Osteocyte (in vitro differentiated cells): ENCODE measurements around the gene PLA2G2F. TPM values are rescaled to one million over a fixed set of nuclear protein-coding genes. Genes with fewer than 3 reads are reported as not detected.

Source experiments
- DNase-seq: peaks from one replicate; pipeline ENCODE4 v3.0.0; 2021; ENCODE audit warnings: mixed read lengths; ENCODE audit not compliant: unreplicated experiment; ENCODE audit errors: extremely low spot score
- H3K27ac Mint-ChIP-seq: one replicate; pipeline ENCODE4 v1.8.0; 2021; ENCODE audit warnings: mild to moderate bottlenecking, mixed read lengths; ENCODE audit not compliant: unreplicated experiment
- H3K27me3 Mint-ChIP-seq: one replicate; pipeline ENCODE4 v1.8.0; 2021; ENCODE audit warnings: mixed read lengths; ENCODE audit not compliant: unreplicated experiment
- H3K36me3 Mint-ChIP-seq: one replicate; pipeline ENCODE4 v1.8.0; 2021; ENCODE audit warnings: mixed read lengths; ENCODE audit not compliant: unreplicated experiment
- H3K4me1 Mint-ChIP-seq: one replicate; pipeline ENCODE4 v1.8.0; 2021; ENCODE audit warnings: mixed read lengths; ENCODE audit not compliant: unreplicated experiment
- H3K4me3 Mint-ChIP-seq: one replicate; pipeline ENCODE4 v1.8.0; 2021; ENCODE audit warnings: mild to moderate bottlenecking, moderate library complexity, mixed read lengths; ENCODE audit not compliant: unreplicated experiment
- H3K9me3 Mint-ChIP-seq: one replicate; pipeline ENCODE4 v1.8.0; 2021; ENCODE audit warnings: mixed read lengths; ENCODE audit not compliant: unreplicated experiment
- CTCF ChIP-seq: fragments of 200-600 bp; sonication (generic); IDR thresholded peaks from 2 replicates; pipeline ENCODE4 v1.5.0; 2021; ENCODE audit warnings: antibody characterized with exemption, mild to moderate bottlenecking, moderate library complexity
- total RNA-seq: library from RNA; stranded (reverse); gene quantifications from 2 replicates; pipeline ENCODE4 v1.2.1, GENCODE V29; 2021

The PLA2G2F gene
- total RNA-seq, 1 donor from 2014 or later, result not detected

GRCh38 chr1:20184481-20184900 lies 45.4 kb downstream of the PLA2G2F start:
- H3K9me3 Mint-ChIP-seq, result no peaks in the 10 kb centered on the region
- no peaks in the 10 kb centered on the region for H3K36me3 Mint-ChIP-seq
- no peak for TF ChIP-seq CTCF
- no peaks in the 10 kb centered on the region for H3K4me1 Mint-ChIP-seq
- DNase-seq, result no peak
- no peak overlapping the region for H3K27ac Mint-ChIP-seq
- peaks cover 50% of the 10 kb centered on the region for H3K27me3 Mint-ChIP-seq
- no peak overlapping the region for H3K4me3 Mint-ChIP-seq

- no peak for DNase-seq
- H3K9me3 Mint-ChIP-seq, result no peaks in the 10 kb centered on the region
- H3K27me3 Mint-ChIP-seq, result peaks cover 52% of the 10 kb centered on the region
- H3K4me3 Mint-ChIP-seq, result no peak overlapping the region
- no peaks in the 10 kb centered on the region for H3K36me3 Mint-ChIP-seq
- H3K27ac Mint-ChIP-seq, result no peak overlapping the region
- H3K4me1 Mint-ChIP-seq, result no peaks in the 10 kb centered on the region
- TF ChIP-seq CTCF, result no peak
These were observed 46.1 kb downstream of the PLA2G2F start for GRCh38 chr1:20184997-20185833.

- no peaks in the 10 kb centered on the region for H3K36me3 Mint-ChIP-seq
These were observed 47.0 kb downstream of the PLA2G2F start, which contains the start of the genes PLA2G2C and UBXN10 for GRCh38 chr1:20185834-20186782. TSS of gene PLA2G2C (minus strand) at chr1:20186518. CDS start at chr1:20177363, 9,155 bp downstream. TSS of gene UBXN10 (plus strand) at chr1:20186096. CDS start at chr1:20190562, 4,466 bp downstream.

GRCh38 chr1:20187103-20187812 lies 48.1 kb downstream of the PLA2G2F start:
- no peak overlapping the region for H3K27ac Mint-ChIP-seq
- DNase-seq, result no peak
- peaks cover 59% of the 10 kb centered on the region for H3K27me3 Mint-ChIP-seq
- H3K4me3 Mint-ChIP-seq, result no peak overlapping the region
- no peaks in the 10 kb centered on the region for H3K9me3 Mint-ChIP-seq
- no peak for TF ChIP-seq CTCF
- H3K4me1 Mint-ChIP-seq, result no peaks in the 10 kb centered on the region
- H3K36me3 Mint-ChIP-seq, result no peaks in the 10 kb centered on the region

More at GRCh38 chr1:20185834-20186782, 47.0 kb downstream of the PLA2G2F start, which contains the start of the genes PLA2G2C and UBXN10:
- no peak for TF ChIP-seq CTCF
- H3K27me3 Mint-ChIP-seq, result peaks cover 57% of the 10 kb centered on the region
- no peaks in the 10 kb centered on the region for H3K9me3 Mint-ChIP-seq
- no peaks in the 10 kb centered on the region for H3K4me1 Mint-ChIP-seq
- H3K4me3 Mint-ChIP-seq, result no peak within 1 kb of the TSS
- no peak for DNase-seq
- no peak within 1 kb of the TSS for H3K27ac Mint-ChIP-seq
